HG03196 (cell line): Measurements from ENCODE around the gene RAB11FIP2.

Source experiments
- ATAC-seq: cut with Tn5 transposase; IDR thresholded peaks from one replicate; pipeline ENCODE4 v1.9.1; 2021; ENCODE audit not compliant: unreplicated experiment

Gene RAB11FIP2

DNA sequence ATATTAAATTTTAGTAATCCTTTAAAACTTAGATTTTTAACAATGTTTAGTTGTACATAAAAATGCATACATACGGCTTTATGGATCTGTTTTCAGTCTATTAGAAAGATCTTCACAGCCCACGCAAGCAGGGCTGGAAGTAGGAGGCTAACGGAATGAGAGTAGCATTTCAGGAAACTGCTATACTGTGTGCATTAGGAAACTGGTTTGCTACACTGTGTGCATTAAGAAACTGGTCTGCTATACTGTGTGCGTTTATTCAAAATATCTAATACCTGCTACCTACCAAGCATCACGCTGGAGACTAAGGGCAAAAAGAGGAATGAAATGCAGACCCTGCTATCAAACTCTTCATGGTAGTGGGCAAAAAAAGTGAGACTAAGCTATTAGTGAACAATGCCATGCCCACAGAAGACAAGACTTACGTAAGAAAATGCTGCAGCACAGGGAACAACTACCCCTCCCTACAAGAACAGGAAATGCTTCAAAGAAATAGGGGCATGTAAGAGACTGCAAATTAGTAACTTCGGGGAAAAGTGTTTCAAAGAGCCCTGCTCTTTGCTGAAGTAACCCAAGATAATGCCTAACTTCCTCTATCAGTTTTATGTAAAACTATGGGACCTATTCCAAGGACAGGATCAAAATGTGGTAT lies 11.3 kb downstream of the RAB11FIP2 start:
- no peak for ATAC-seq

GRCh38 chr10:118034791-118035261 lies 11.9 kb downstream of the RAB11FIP2 start:
- ATAC-seq, result no peak

GRCh38 chr10:118033905-118034304 lies 12.8 kb downstream of the RAB11FIP2 start:
- ATAC-seq, result no peak

GRCh38 chr10:118032564-118032963 lies 14.2 kb downstream of the RAB11FIP2 start:
- no peak for ATAC-seq

- no peak for ATAC-seq
These were observed 15.2 kb downstream of the RAB11FIP2 start for GRCh38 chr10:118031351-118032075.

DNA sequence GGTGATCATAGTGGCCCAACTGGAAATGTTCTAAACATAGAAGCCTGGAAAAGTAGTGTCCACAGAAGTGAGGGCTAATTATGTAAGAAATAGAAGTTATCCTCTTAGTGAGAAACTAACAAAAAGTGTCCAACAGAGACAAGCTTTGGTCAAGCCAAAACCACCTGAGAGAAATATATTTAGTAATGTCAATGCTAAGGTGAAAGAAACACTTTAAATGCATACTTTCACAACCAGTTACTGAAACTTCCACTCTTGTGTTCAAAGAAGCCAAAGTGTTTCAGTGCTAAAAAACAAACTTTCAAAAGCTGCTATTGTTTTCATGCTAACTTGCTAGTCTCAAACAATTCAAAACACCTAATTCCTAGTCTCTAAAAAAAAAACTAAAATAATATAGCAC lies 18.1 kb downstream of the RAB11FIP2 start:
- peak; percentile 97 for ATAC-seq

DNA sequence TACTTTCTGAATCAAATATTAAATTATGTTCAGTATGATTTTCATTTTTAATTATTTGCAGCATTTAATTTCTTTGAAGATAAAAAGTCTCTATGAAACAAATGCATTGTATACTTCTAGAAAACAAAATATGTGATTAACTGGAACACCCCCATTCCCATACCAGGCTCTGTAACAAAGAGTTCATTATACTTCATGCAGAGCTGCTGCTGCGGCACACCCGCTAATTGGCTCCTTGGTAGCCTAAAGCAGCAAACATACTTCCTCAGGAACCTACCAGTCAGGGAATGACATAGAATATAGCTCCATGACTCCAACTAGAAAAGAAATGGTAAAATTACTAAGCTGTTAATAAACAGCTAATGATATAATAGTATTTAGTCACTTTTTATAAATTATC lies 19.3 kb downstream of the RAB11FIP2 start:
- no peak for ATAC-seq

DNA sequence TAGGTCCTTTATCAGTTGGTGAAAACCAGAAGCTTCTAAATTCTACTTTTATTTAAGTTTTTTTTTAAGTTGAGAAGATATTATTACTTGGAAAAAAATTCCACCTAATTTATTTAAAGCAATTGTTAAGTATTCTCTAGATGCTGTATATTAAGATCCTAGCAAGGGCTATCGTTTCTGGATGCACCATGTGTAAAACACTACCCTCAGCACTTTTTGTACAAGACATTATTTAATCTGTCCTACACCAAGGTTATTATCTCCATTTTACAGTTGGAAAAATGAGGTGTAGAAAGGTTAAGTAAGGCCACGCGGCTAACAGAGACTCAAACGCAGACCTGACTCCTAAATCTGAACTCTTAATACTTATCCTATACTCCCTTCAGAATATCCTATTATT lies 19.8 kb downstream of the RAB11FIP2 start:
- ATAC-seq, result no peak

GRCh38 chr10:118020365-118020764 lies 26.4 kb downstream of the RAB11FIP2 start:
- no peak for ATAC-seq

DNA sequence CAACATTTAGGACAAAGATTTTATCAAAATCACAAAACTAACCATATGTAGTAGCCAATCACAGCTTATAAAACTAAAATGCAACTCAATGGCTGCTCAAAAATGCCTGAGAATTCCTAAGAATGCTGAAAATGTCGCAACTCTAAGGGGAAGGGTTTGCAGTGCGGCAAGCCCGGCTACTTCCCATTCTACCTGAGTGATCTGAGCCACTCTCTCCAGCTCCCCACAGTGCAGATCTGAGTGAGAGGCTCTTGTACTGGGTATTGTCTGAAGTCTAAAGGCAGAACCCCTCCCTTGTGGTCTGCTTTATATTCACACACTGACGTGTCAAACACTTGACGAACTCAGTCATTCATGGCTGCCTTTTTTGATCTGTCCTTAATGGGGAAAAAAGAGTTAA lies 28.9 kb downstream of the RAB11FIP2 start:
- no peak for ATAC-seq

DNA sequence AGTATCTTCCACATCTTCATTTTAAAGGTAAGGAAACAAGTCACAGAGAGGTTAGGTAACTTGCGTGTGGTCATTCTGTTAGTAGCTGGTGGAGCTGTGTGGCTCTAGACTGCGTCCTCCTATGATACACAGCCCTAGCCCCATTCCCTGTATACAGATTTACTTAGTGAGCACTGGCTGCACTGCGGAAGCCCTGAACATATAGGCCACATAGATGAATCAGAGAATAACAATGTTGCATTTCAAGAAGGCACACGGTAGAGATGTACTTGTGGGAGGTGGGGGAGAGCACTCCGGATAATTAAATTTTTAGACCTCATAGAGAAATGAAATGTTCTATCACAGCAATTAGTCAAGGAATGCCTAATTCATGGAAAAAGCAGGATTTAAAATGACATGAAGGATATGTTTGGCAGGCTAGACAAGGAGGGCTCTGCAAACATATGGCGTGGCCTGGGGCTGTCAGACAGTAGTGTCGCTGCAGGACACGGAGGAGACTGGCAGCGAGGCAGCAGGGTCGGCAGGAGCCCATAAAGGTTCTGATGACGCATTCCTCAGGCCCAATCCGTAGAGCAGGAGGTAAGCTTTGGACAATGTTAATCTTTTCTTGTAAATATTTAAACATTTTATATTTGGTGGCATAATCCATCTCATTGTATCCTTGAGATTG lies 29.5 kb downstream of the RAB11FIP2 start:
- ATAC-seq, result no peak

- ATAC-seq, result no peak
These were observed 33.7 kb downstream of the RAB11FIP2 start for GRCh38 chr10:118012952-118013525.

- ATAC-seq, result no peak
These were observed 39.0 kb downstream of the RAB11FIP2 start for GRCh38 chr10:118007773-118008172.

- ATAC-seq, result no peak
These were observed 43.6 kb downstream of the RAB11FIP2 start for GRCh38 chr10:118003126-118003525.

DNA sequence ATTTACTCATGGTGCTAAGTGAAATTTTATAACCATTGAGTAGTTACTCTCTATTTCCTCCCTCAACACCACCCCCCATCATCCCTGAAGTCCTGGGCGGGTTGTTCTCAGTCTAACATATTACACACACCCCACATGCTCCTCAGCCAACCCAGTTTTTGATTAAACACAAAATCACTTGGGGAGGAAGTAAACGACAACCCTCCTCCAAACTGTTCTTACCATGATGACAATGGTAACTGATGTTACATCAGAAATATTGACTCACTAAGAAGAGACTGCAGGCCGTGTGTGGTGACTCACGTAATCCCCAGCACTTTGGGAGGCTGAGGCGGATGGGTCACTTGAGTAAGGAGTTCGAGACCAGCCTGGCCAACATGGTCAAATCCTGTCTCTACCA lies 44.2 kb downstream of the RAB11FIP2 start:
- ATAC-seq, result no peak

GRCh38 chr10:117997673-117998072 lies 49.1 kb downstream of the RAB11FIP2 start:
- ATAC-seq, result no peak

GRCh38 chr10:117996709-117997108 lies 50.0 kb downstream of the RAB11FIP2 start:
- ATAC-seq, result no peak

DNA sequence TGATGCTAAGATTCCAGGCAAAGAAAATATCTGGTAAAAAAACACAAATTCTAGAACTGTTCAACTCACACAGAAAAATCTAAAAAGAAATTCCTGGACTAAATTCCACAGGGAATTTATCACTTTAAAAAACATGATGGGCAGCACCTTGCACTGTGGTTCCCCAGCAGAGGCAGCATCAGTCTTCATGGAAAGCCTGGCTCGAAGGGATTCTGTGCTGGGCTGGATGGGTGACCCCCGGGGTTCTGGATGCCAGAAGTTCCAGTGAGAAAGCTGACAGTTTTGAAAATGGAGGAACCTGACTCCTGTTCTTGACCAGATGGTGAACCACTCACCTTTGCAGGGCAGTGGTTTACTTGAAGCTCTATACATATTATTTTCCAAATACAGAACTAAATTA lies 52.0 kb downstream of the RAB11FIP2 start:
- ATAC-seq, result no peak

- no peak for ATAC-seq
These were observed 53.6 kb downstream of the RAB11FIP2 start for GRCh38 chr10:117993166-117993565.

- ATAC-seq, result no peak
These were observed 55.0 kb downstream of the RAB11FIP2 start for GRCh38 chr10:117991701-117992100.

- no peak for ATAC-seq
These were observed 56.8 kb downstream of the RAB11FIP2 start for GRCh38 chr10:117989962-117990361.

GRCh38 chr10:117988814-117989213 lies 57.9 kb downstream of the RAB11FIP2 start:
- no peak for ATAC-seq
